Islet of Langerhans (tissue), 1 donor: ENCODE data around the gene ALDH1B1.
"Not testable (repeated sequence)": the region's sequence is repeated elsewhere in the genome, so short reads cannot be mapped to it uniquely, and the experiment has no call there.

ENCODE experiments used
- FAIRE-seq: peaks from one replicate; lab custom pipeline; 2011; peaks lifted over from hg19 to GRCh38; lab: Jason Lieb, UNC

Gene ALDH1B1

GRCh38 chr9:38387751-38388150 lies 4.8 kb upstream of the ALDH1B1 start:
- no peak for FAIRE-seq

GRCh38 chr9:38388283-38389223 lies 3.9 kb upstream of the ALDH1B1 start:
- no peak for FAIRE-seq

- FAIRE-seq, result no peak
Observed at GRCh38 chr9:38389313-38389712, 3.2 kb upstream of the ALDH1B1 start.

DNA sequence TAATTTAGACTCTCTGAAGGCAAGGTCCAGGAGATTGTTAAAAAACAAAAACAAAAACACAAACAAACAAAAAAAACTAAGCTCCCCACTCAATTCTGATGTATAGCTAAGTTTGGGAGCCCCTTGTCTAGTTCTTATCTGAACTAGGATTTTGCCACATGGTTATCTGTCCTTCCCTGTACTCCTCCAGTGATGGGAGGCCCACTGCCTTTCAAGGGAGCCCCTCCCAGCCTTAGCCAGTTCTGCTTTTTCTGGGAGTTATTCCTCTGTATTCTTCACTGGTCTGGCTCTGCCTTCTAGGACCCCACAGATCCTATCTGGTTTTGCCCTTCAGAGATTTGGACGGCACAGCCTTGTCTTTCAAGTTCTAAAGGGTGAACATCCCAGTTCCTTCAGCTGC lies 2.1 kb upstream of the ALDH1B1 start:
- FAIRE-seq, result no peak

- no peak for FAIRE-seq
Observed at GRCh38 chr9:38390851-38391250, 1.7 kb upstream of the ALDH1B1 start.

DNA sequence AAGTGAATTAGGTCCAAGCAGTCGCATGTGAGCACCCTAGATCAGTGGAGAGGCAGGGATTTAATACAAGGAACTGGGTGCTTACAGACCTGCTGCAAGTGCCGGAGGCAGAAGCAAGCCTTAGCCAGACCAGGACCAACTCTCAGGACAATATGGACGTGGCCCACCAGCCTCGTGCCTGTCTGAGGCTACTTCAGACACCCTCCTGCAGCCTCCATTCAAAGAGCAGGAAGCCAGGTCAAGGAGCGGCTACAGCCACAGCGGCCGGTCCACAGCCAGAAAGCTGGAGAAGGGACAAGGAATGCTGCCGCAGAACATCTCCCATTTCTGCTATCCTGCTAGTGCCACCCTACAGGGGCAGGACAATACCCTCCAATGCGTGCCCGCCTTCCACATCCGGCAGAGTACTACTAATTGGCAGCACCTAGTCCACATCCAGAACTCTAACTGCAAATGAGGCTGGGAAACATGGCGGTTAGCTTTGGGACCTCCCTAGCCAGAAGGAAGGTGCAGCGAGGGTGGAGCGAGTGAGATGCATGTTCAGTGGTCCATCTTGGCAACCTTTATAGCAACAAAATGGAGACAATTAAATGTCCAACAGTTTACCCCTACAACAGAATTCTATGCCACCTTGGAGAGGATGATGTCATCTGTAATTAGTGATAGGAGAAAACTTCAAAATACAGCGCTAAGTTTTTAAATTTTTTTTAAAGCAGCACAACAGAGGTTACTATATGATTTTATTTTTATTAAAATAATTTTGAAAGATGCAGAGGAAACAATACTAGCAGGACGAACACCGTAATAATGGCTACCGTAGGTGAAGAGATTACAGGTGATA lies 1.0 kb upstream of the ALDH1B1 start:
- FAIRE-seq, result no peak

DNA sequence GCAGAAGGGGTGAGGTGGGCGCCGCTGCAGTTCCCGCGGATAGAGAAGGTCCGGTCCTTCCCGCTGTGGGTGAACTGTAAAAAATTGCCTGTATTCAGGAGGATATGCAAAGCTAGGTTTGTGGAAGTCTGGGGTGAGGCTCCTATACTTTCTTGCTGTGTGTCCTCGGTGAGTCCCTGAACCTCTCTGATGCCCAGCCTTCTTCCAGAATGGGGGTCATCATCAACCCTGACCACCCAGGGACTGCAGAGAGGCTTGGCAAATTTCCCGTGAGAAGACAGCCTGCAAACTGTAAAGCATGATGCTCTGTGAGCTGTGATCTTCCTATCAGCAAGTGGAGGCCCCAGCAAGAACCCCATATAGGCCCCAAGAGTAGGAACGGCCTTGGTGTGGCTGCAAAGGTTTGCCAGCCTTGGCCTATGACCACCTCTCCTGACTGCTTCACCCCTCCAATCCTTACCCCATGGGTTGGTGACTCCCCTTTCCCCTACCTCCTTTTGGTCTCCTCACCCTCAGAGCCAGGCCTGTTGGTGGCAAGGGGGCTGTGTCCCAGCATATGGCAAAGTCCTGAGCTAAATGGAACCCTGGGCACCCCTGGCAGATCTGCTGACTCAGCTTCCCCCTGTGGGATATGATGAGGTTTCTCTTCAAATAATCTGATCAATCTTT lies 760 bp downstream of the ALDH1B1 start:
- no peak for FAIRE-seq

- FAIRE-seq, result no peak
Observed at GRCh38 chr9:38394416-38394815, 1.9 kb downstream of the ALDH1B1 start.

DNA sequence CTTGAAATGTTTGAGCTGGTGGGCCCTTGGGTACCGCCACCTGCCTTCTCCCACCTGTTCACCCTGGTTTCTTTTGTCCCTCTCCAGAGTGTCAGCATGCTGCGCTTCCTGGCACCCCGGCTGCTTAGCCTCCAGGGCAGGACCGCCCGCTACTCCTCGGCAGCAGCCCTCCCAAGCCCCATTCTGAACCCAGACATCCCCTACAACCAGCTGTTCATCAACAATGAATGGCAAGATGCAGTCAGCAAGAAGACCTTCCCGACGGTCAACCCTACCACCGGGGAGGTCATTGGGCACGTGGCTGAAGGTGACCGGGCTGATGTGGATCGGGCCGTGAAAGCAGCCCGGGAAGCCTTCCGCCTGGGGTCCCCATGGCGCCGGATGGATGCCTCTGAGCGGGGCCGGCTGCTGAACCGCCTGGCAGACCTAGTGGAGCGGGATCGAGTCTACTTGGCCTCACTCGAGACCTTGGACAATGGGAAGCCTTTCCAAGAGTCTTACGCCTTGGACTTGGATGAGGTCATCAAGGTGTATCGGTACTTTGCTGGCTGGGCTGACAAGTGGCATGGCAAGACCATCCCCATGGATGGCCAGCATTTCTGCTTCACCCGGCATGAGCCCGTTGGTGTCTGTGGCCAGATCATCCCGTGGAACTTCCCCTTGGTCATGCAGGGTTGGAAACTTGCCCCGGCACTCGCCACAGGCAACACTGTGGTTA lies 3.3 kb downstream of the ALDH1B1 start:
- no peak for FAIRE-seq

DNA sequence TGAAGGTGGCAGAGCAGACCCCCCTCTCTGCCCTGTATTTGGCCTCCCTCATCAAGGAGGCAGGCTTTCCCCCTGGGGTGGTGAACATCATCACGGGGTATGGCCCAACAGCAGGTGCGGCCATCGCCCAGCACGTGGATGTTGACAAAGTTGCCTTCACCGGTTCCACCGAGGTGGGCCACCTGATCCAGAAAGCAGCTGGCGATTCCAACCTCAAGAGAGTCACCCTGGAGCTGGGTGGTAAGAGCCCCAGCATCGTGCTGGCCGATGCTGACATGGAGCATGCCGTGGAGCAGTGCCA lies 3.8 kb downstream of the ALDH1B1 start:
- no peak for FAIRE-seq

- not testable (repeated sequence) for FAIRE-seq
Observed at GRCh38 chr9:38399191-38399590, 6.7 kb downstream of the ALDH1B1 start.

DNA sequence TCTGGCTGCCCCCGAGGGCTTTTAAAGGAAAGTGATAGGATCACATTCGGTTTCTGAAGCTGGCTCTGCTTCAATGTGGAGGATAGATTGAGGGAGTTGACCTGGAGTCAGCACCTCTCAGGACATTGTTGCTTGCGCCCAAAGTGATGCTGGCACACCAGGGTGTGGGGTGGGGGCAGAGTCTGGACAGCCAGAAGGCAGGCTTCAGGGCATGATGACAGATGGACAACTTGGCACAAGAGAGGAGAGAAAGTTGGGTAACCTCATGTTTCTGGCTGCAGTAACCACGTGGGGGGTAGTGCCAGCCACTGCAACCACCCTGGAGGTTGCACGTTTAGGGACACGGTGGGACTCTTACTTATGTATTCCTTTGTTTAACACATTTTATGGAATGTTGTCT lies 9.5 kb downstream of the ALDH1B1 start:
- no peak for FAIRE-seq

- FAIRE-seq, result no peak
Observed at GRCh38 chr9:38404314-38404713, 11.8 kb downstream of the ALDH1B1 start.

GRCh38 chr9:38405785-38406184 lies 13.3 kb downstream of the ALDH1B1 start:
- no peak for FAIRE-seq

DNA sequence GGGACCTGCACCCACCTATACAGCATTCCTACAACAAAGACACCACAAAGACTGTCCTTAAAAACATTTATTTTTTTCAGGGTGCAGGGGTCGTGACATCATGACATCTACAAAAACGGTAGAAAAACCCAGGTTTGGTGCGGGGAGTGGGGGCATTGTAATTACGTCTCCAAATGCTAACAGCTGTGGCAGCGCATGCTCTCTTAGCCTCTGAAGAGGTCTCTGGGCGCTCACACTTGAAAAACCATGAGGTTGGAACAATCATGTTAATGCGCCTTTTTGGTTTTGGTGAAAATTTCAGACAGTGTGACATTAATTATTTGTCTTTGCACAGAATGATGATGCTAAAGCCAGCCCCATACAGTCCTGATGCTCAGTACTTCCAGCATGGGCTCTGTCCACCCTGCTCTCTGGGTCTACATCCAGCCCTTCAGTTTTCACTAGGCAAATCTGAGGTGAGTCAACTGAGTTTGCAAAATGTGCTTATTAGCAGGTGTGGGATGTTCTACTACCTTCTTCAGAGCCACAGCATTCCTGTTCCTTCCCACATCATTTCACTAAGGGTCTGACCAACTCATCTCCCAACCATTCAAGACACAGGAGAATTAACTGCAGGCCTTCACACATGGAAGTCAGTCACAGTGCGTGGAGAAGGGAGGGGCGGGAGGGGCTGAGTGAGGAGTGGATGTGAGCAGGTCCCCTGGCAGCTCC lies 14.1 kb downstream of the ALDH1B1 start:
- FAIRE-seq, result no peak

- FAIRE-seq, result no peak
Observed at GRCh38 chr9:38408719-38409118, 16.2 kb downstream of the ALDH1B1 start.

GRCh38 chr9:38412751-38413150 lies 20.2 kb downstream of the ALDH1B1 start:
- no peak for FAIRE-seq

DNA sequence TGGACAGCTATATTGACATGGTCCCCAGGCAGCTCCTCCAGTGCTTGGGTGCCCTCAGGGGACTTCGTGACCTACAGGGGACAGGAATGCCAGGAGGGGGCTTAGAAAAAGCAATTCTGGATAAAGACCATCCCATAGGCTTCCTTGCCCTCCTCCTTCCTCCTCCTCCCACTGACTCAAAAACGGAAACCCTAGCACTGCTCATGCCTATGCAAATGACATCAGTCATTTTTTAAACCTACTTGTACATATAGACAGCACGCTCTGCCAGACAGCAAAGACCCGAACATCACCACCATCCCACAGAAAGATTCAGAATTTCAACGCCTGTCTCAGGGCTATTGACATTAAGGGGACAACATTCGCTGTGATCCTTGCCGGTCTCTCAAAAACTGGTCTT lies 20.8 kb downstream of the ALDH1B1 start:
- FAIRE-seq, result no peak

GRCh38 chr9:38414040-38414723 lies 21.7 kb downstream of the ALDH1B1 start:
- no peak for FAIRE-seq

DNA sequence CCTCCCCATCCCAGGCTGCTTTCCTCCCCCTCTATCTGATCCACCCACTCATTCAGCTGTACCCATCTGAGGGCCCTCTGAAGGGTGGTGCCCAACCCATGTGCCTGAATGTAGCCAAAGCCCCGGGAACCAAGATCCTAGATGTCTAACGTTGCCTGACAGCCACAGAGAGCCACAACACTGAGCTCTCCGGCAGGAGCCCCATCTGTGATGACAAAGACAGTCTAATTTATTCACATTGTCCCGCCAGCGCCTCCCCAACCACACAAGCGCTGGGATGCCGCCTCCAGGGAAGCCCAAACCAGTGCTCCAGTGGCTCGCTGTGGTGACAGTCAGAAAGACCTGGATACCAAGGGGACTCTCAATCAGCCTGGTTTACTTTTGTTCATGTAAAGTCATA lies 23.4 kb downstream of the ALDH1B1 start:
- no peak for FAIRE-seq

DNA sequence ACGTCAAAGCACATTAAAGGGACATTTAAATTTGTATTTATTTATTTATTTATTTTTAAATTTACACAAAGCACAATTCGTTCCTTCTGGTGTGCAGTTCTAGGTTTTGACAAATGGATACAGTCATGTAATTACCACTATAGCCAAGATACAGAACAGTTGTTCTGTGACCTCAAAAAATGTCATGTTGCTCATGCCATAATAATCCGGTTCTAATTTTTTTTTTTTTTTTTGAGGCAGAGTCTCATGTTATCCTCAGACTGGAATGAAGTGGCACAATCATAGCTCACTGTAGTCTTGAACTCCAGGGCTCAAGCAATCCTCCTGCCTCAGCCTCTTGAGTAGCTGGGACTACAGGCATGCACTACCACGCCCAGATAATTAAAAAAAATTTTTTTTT lies 24.0 kb downstream of the ALDH1B1 start:
- no peak for FAIRE-seq
